ENCODE data around the gene CHRM4.

GRCh38 chr11:46375392-46376101, 16.0 kb downstream of the CHRM4 start:
- TF ChIP-seq SNAPC5 (CRISPR knock-in tag; IDR thresholded peaks at IDR 0.05; ENCODE audit: borderline replicate concordance) (no peak), CREB3 (CRISPR knock-in tag; IDR thresholded peaks at IDR 0.05) (no peak), PREB (CRISPR knock-in tag; IDR thresholded peaks at IDR 0.05) (no peak), MED1 (CRISPR knock-in tag; IDR thresholded peaks at IDR 0.05) (no peak)
